Measurements from ENCODE around the gene KRT4.

Gene KRT4

GRCh38 chr12:52771505-52771904 is 42.4 kb downstream of the KRT4 start:
- H3K36me3 ChIP-seq (ENCODE audit: control insufficient read depth, insufficient read depth, low read length): no peaks in the 10 kb centered on the region
- TF ChIP-seq, protein P1, sequence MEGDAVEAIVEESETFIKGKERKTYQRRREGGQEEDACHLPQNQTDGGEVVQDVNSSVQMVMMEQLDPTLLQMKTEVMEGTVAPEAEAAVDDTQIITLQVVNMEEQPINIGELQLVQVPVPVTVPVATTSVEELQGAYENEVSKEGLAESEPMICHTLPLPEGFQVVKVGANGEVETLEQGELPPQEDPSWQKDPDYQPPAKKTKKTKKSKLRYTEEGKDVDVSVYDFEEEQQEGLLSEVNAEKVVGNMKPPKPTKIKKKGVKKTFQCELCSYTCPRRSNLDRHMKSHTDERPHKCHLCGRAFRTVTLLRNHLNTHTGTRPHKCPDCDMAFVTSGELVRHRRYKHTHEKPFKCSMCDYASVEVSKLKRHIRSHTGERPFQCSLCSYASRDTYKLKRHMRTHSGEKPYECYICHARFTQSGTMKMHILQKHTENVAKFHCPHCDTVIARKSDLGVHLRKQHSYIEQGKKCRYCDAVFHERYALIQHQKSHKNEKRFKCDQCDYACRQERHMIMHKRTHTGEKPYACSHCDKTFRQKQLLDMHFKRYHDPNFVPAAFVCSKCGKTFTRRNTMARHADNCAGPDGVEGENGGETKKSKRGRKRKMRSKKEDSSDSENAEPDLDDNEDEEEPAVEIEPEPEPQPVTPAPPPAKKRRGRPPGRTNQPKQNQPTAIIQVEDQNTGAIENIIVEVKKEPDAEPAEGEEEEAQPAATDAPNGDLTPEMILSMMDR (IDR thresholded peaks at IDR 0.05; ENCODE audit: insufficient read depth, low read length, poor library complexity, severe bottlenecking): no peak
- H3K4me3 ChIP-seq (replicated peaks; ENCODE audit: low read depth, low read length): no peak overlapping the region
- no peaks in the 10 kb centered on the region; the same call in none of the 2 replicates for H3K27me3 ChIP-seq (replicated peaks; ENCODE audit: control insufficient read depth, insufficient read depth, low read length)
- no peak for DNase-seq (ENCODE audit: extremely low read depth, insufficient read length)

DNA sequence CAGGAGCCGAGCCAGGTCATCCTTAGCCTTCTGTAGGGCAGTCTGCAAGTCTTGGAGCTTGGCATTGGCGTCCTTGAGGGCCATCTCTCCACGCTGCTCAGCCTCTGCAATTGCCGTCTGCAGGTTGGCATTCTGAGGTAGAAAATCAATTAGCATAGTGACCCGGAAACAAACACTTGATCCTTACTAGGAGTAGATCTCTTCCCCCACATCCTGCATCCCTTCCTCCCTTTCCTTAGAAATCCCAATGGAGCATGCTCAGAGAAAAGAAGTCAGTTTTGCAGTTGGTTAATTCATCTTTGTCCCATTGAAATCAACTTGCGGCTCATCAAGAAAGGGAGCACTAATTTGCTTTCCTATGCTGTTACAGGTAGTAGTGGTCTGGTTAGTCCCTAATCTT is 42.8 kb downstream of the KRT4 start:
- Histone ChIP-seq H3K36me3 (ENCODE audit: control insufficient read depth, insufficient read depth, low read length) (no peaks in the 10 kb centered on the region), H3K4me3 (replicated peaks; ENCODE audit: low read depth, low read length) (no peak overlapping the region), H3K27me3 (replicated peaks; ENCODE audit: control insufficient read depth, insufficient read depth, low read length) (no peaks in the 10 kb centered on the region; the same call in none of the 2 replicates)
- DNase-seq (ENCODE audit: extremely low read depth, insufficient read length): no peak
- TF ChIP-seq, protein P1 (IDR thresholded peaks at IDR 0.05; ENCODE audit: insufficient read depth, low read length, poor library complexity, severe bottlenecking): no peak

DNA sequence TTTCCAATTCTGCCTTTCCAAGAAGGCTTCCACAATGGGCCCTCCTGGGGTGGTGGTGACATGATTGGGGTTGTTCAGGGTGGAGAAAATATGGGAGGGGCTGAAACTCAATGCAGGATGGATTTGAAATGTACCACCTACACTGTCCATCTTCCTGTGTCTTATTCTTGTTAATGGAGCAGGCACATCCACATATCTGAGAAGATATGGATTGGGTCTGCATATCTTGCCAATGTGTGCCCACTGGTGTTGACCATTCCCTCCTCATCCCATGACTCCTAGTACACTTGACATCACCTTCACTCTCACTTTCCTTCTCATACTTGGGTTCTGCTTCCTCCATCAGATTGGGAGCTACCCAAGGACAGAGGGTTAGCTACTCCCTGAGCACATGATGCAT is 44.0 kb downstream of the KRT4 start:
- H3K27me3 ChIP-seq (replicated peaks; ENCODE audit: control insufficient read depth, insufficient read depth, low read length): no peaks in the 10 kb centered on the region; the same call in none of the 2 replicates
- TF ChIP-seq, protein P1 (IDR thresholded peaks at IDR 0.05; ENCODE audit: insufficient read depth, low read length, poor library complexity, severe bottlenecking): no peak

GRCh38 chr12:52769354-52769753 is 44.6 kb downstream of the KRT4 start:
- no peaks in the 10 kb centered on the region for H3K36me3 ChIP-seq (ENCODE audit: control insufficient read depth, insufficient read depth, low read length)
- H3K27me3 ChIP-seq (replicated peaks; ENCODE audit: control insufficient read depth, insufficient read depth, low read length): no peaks in the 10 kb centered on the region; the same call in none of the 2 replicates
- TF ChIP-seq, protein P1 (IDR thresholded peaks at IDR 0.05; ENCODE audit: insufficient read depth, low read length, poor library complexity, severe bottlenecking): no peak
- no peak overlapping the region for H3K4me3 ChIP-seq (replicated peaks; ENCODE audit: low read depth, low read length)
- DNase-seq (ENCODE audit: extremely low read depth, insufficient read length): no peak

More for the DNA sequence above, 44.0 kb downstream of the KRT4 start:
- no peak overlapping the region for H3K4me3 ChIP-seq (replicated peaks; ENCODE audit: low read depth, low read length)
- no peak for DNase-seq (ENCODE audit: extremely low read depth, insufficient read length)
- H3K36me3 ChIP-seq (ENCODE audit: control insufficient read depth, insufficient read depth, low read length): no peaks in the 10 kb centered on the region

GRCh38 chr12:52768479-52769200 is 45.3 kb downstream of the KRT4 start:
- DNase-seq (ENCODE audit: extremely low read depth, insufficient read length): no peak
- TF ChIP-seq, protein P1 (IDR thresholded peaks at IDR 0.05; ENCODE audit: insufficient read depth, low read length, poor library complexity, severe bottlenecking): no peak
- H3K36me3 ChIP-seq (ENCODE audit: control insufficient read depth, insufficient read depth, low read length): no peaks in the 10 kb centered on the region
- H3K4me3 ChIP-seq (replicated peaks; ENCODE audit: low read depth, low read length): no peak overlapping the region
- H3K27me3 ChIP-seq (replicated peaks; ENCODE audit: control insufficient read depth, insufficient read depth, low read length): no peaks in the 10 kb centered on the region; the same call in none of the 2 replicates
